Fibroblast of lung (primary cell): ENCODE data around the gene RIPK3. TPM values are rescaled to one million over a fixed set of nuclear protein-coding genes. Genes with fewer than 3 reads are reported as not detected.

ENCODE experiments used
- DNase-seq, 2 donors: peaks; one replicate each; pipeline versions ENCODE4 v3.0.0 to v3.0.0-alpha.2; 2010; ENCODE audit warnings: low read depth in 2 of 2
- H2AFZ ChIP-seq: 2 replicates; pipeline ENCODE4 v1.5.1; 2012; ENCODE audit warnings: low read length, control low read depth, inconsistent platforms
- H3K27ac ChIP-seq: 2 replicates; pipeline ENCODE4 v1.5.1; 2011; ENCODE audit warnings: low read length, control low read depth; ENCODE audit not compliant: insufficient read depth
- H3K27me3 ChIP-seq: 2 replicates; pipeline ENCODE4 v1.5.1; 2011; ENCODE audit warnings: mild to moderate bottlenecking, low read length; ENCODE audit not compliant: control insufficient read depth, insufficient read depth
- H3K36me3 ChIP-seq: 2 replicates; pipeline ENCODE4 v1.5.1; 2011; ENCODE audit warnings: low read length; ENCODE audit not compliant: control insufficient read depth, insufficient read depth
- H3K4me1 ChIP-seq: 2 replicates; pipeline ENCODE4 v1.5.1; 2011; ENCODE audit warnings: low read length; ENCODE audit not compliant: control insufficient read depth, insufficient read depth; ENCODE audit errors: extremely low read depth
- H3K4me2 ChIP-seq: 2 replicates; pipeline ENCODE4 v1.5.1; 2011; ENCODE audit warnings: low read length, control low read depth; ENCODE audit not compliant: insufficient read depth; ENCODE audit errors: extremely low read depth
- H3K4me3 ChIP-seq, 4 experiments: fragments of 200-600 bp in 1 of 4; sonication (generic) in 1 of 4; replicated peaks in 1 of 4; 2 replicates each; pipeline ENCODE4 v1.5.1; 2011 to 2016; ENCODE audit warnings: low read length in 4 of 4, low read depth in 3 of 4, mild to moderate bottlenecking in 3 of 4, control low read depth in 2 of 4, inconsistent platforms in 1 of 4, mixed read lengths in 1 of 4; ENCODE audit not compliant: insufficient read depth in 1 of 4; ENCODE audit errors: control extremely low read depth in 1 of 4
- H3K79me2 ChIP-seq: 2 replicates; pipeline ENCODE4 v1.5.1; 2012; ENCODE audit warnings: mild to moderate bottlenecking, low read length, inconsistent platforms; ENCODE audit not compliant: control insufficient read depth, insufficient read depth
- H3K9ac ChIP-seq: 2 replicates; pipeline ENCODE4 v1.5.1; 2011; ENCODE audit warnings: mild to moderate bottlenecking, low read length, control low read depth; ENCODE audit not compliant: insufficient read depth
- H3K9me3 ChIP-seq: 2 replicates; pipeline ENCODE4 v1.5.1; 2012; ENCODE audit warnings: low read depth, low read length; ENCODE audit not compliant: control insufficient read depth, insufficient read depth
- H4K20me1 ChIP-seq: 2 replicates; pipeline ENCODE4 v1.5.1; 2011; ENCODE audit warnings: low read length; ENCODE audit not compliant: control insufficient read depth, insufficient read depth; ENCODE audit errors: extremely low read depth
- CTCF ChIP-seq, 2 donors: IDR thresholded peaks in 1 of 2; conservative IDR thresholded peaks in 1 of 2; 1 replicate in 1 of 2; 2 replicates in 1 of 2; pipeline ENCODE4 v1.5.1; 2011 to 2012; ENCODE audit warnings: low read length in 2 of 2, control low read depth in 1 of 2, inconsistent platforms in 1 of 2, low read depth in 1 of 2, mild to moderate bottlenecking in 1 of 2
- EZH2 ChIP-seq: IDR thresholded peaks from 2 replicates; pipeline ENCODE4 v1.5.1; 2012; ENCODE audit warnings: low read length, control low read depth, mild to moderate bottlenecking; ENCODE audit errors: missing control alignments
- polyA plus RNA-seq, 2 donors: library from polyadenylated mRNA; depleted of rRNA in 1 of 2; stranded (reverse) in 1 of 2; unstranded in 1 of 2; fragments of >200 nt; gene quantifications; 2 replicates each; pipeline ENCODE4 v1.2.1, GENCODE V29; 2011 to 2012; ENCODE audit warnings: missing spikeins in 1 of 2
- total RNA-seq: library from RNA; depleted of rRNA; stranded (reverse); fragments of >200 nt; gene quantifications from 2 replicates; pipeline ENCODE4 v1.2.1, GENCODE V29; 2014

RIPK3 gene
- total and polyA plus RNA-seq, 2 donors (not counting 1 experiment from before 2014, with no cell fraction given) = 0.20 to 0.33 TPM

GRCh38 chr14:24311837-24312615 lies 27.8 kb downstream of the RIPK3 start:
- no peaks in the 10 kb centered on the region for H3K27me3 ChIP-seq
- H3K27ac ChIP-seq = no peak overlapping the region
- peaks cover 13% of the 10 kb centered on the region for H3K4me1 ChIP-seq
- H3K79me2 ChIP-seq = no peaks in the 10 kb centered on the region
- peak in 1 of 2 donors; percentile 29 for DNase-seq
- H3K4me2 ChIP-seq = no peak overlapping the region
- no peaks in the 10 kb centered on the region for H4K20me1 ChIP-seq
- no peak overlapping the region for H3K4me3 ChIP-seq
- H3K9me3 ChIP-seq = no peaks in the 10 kb centered on the region
- no peak overlapping the region for H3K9ac ChIP-seq
- no peak for TF ChIP-seq CTCF (conservative IDR thresholded peaks at IDR 0.05 in 1 of 2, IDR thresholded peaks at IDR 0.05 in 1 of 2; ENCODE audit: low read depth in 1 of 2, low read length in 2 of 2)
- TF ChIP-seq EZH2 = no peak
- no peak overlapping the region for H2AFZ ChIP-seq
- H3K36me3 ChIP-seq = peaks cover 2% of the 10 kb centered on the region

- peak within 1 kb of the TSS; percentile 51 for H3K4me2 ChIP-seq
- H3K4me3 ChIP-seq = peak within 1 kb of the TSS in 1 of 4 experiments; percentile 42
- H4K20me1 ChIP-seq = no peaks in the 10 kb centered on the region
- TF ChIP-seq EZH2 = no peak
- TF ChIP-seq CTCF (conservative IDR thresholded peaks at IDR 0.05 in 1 of 2, IDR thresholded peaks at IDR 0.05 in 1 of 2; ENCODE audit: low read depth in 1 of 2, low read length in 2 of 2) = peak in 1 of 2 donors; percentile 9
- peak within 1 kb of the TSS; percentile 10 for H3K27ac ChIP-seq
- H3K36me3 ChIP-seq = peaks cover 2% of the 10 kb centered on the region
- H3K9me3 ChIP-seq = no peaks in the 10 kb centered on the region
- no peaks in the 10 kb centered on the region for H3K79me2 ChIP-seq
- no peak within 1 kb of the TSS for H2AFZ ChIP-seq
- no peak within 1 kb of the TSS for H3K9ac ChIP-seq
- H3K27me3 ChIP-seq = no peaks in the 10 kb centered on the region
- peak; percentile 77 to 82 for DNase-seq
- H3K4me1 ChIP-seq = peaks cover 12% of the 10 kb centered on the region
Observed at GRCh38 chr14:24310646-24311604, 28.9 kb downstream of the RIPK3 start, which contains the start of gene LTB4R. Gene LTB4R (plus strand): TSS chr14:24311502. CDS start chr14:24315652, 4,150 bp downstream.

- H3K4me2 ChIP-seq = no peak overlapping the region
- peaks cover 12% of the 10 kb centered on the region for H3K4me1 ChIP-seq
- no peak overlapping the region for H3K9ac ChIP-seq
- peak overlapping the region; percentile 10 for H3K27ac ChIP-seq
- peak overlapping the region in 1 of 4 experiments; percentile 42 for H3K4me3 ChIP-seq
- no peaks in the 10 kb centered on the region for H3K27me3 ChIP-seq
- no peak overlapping the region for H2AFZ ChIP-seq
- TF ChIP-seq EZH2 = no peak
- no peak for TF ChIP-seq CTCF (conservative IDR thresholded peaks at IDR 0.05 in 1 of 2, IDR thresholded peaks at IDR 0.05 in 1 of 2; ENCODE audit: low read depth in 1 of 2, low read length in 2 of 2)
- H4K20me1 ChIP-seq = no peaks in the 10 kb centered on the region
- no peaks in the 10 kb centered on the region for H3K79me2 ChIP-seq
- H3K9me3 ChIP-seq = no peaks in the 10 kb centered on the region
- H3K36me3 ChIP-seq = peaks cover 3% of the 10 kb centered on the region
- no peak for DNase-seq
Observed at GRCh38 chr14:24310265-24310645, 29.5 kb downstream of the RIPK3 start.
